Trophoblast cell (in vitro differentiated cells and primary cell): ENCODE results near the gene TBC1D9.

Experiments used
- DNase-seq, 2 donors: peaks; one replicate each; pipeline ENCODE4 v3.0.0-alpha.2; 2016
- H2AFZ ChIP-seq: 2 replicates; pipeline ENCODE4 v1.6.1; 2013; ENCODE audit warnings: low read length, moderate library complexity, mild to moderate bottlenecking; ENCODE audit not compliant: insufficient read depth, poor library complexity
- H2AK5ac ChIP-seq: 2 replicates; pipeline ENCODE4 v1.6.1; 2013; ENCODE audit warnings: mild to moderate bottlenecking, low read length
- H2BK120ac ChIP-seq: 2 replicates; pipeline ENCODE4 v1.6.1; 2013; ENCODE audit warnings: low read length, mild to moderate bottlenecking, moderate library complexity; ENCODE audit not compliant: insufficient read depth, poor library complexity
- H2BK12ac ChIP-seq: 2 replicates; pipeline ENCODE4 v1.6.1; 2013; ENCODE audit warnings: mild to moderate bottlenecking, low read length, moderate library complexity
- H2BK5ac ChIP-seq: 2 replicates; pipeline ENCODE4 v1.6.1; 2013; ENCODE audit warnings: low read length, low read depth, moderate library complexity, mild to moderate bottlenecking; ENCODE audit not compliant: poor library complexity
- H3K14ac ChIP-seq: 2 replicates; pipeline ENCODE4 v1.6.1; 2013; ENCODE audit warnings: mild to moderate bottlenecking, low read length
- H3K18ac ChIP-seq: 2 replicates; pipeline ENCODE4 v1.6.1; 2013; ENCODE audit warnings: mild to moderate bottlenecking, low read length
- H3K23ac ChIP-seq: 2 replicates; pipeline ENCODE4 v1.6.1; 2013; ENCODE audit warnings: low read length
- H3K27ac ChIP-seq: 2 replicates; pipeline ENCODE4 v1.5.1; 2013; ENCODE audit warnings: low read depth, mild to moderate bottlenecking, inconsistent platforms, low read length, moderate library complexity
- H3K27me3 ChIP-seq: 2 replicates; pipeline ENCODE4 v1.6.1; 2013; ENCODE audit warnings: inconsistent platforms, mild to moderate bottlenecking, low read length, moderate library complexity; ENCODE audit not compliant: insufficient read depth
- H3K36me3 ChIP-seq, 2 experiments: 1 replicate in 1 of 2; 2 replicates in 1 of 2; pipeline ENCODE4 v1.6.1; 2013; ENCODE audit warnings: low read length in 2 of 2, mild to moderate bottlenecking in 2 of 2, moderate library complexity in 1 of 2; ENCODE audit not compliant: insufficient read depth in 2 of 2, control insufficient read depth in 1 of 2
- H3K4ac ChIP-seq: 2 replicates; pipeline ENCODE4 v1.6.1; 2013; ENCODE audit warnings: low read depth, mild to moderate bottlenecking, low read length, moderate library complexity
- H3K4me1 ChIP-seq, 2 experiments: 1 replicate in 1 of 2; 2 replicates in 1 of 2; pipeline ENCODE4 v1.6.1; 2013; ENCODE audit warnings: low read length in 2 of 2, mild to moderate bottlenecking in 2 of 2, moderate library complexity in 1 of 2; ENCODE audit not compliant: insufficient read depth in 2 of 2, control insufficient read depth in 1 of 2
- H3K4me2 ChIP-seq: 2 replicates; pipeline ENCODE4 v1.6.1; 2013; ENCODE audit warnings: inconsistent platforms, mild to moderate bottlenecking, low read length, moderate library complexity
- H3K4me3 ChIP-seq: 2 replicates; pipeline ENCODE4 v1.5.1; 2013; ENCODE audit warnings: mild to moderate bottlenecking, low read depth, low read length, inconsistent platforms
- H3K79me1 ChIP-seq: one replicate; pipeline ENCODE4 v1.6.1; 2013; ENCODE audit warnings: low read length
- H3K79me2 ChIP-seq: 2 replicates; pipeline ENCODE4 v1.6.1; 2013; ENCODE audit warnings: low read length, mild to moderate bottlenecking; ENCODE audit not compliant: control insufficient read depth, insufficient read depth, poor library complexity
- H3K9ac ChIP-seq: 2 replicates; pipeline ENCODE4 v1.6.1; 2013; ENCODE audit warnings: mild to moderate bottlenecking, low read length
- H3K9me3 ChIP-seq: 2 replicates; pipeline ENCODE4 v1.6.1; 2013; ENCODE audit warnings: low read depth, mild to moderate bottlenecking, control low read depth, inconsistent platforms, low read length; ENCODE audit not compliant: insufficient read depth
- H4K12ac ChIP-seq: 2 replicates; pipeline ENCODE4 v1.6.1; 2013; ENCODE audit warnings: low read depth, mild to moderate bottlenecking, low read length, moderate library complexity
- H4K8ac ChIP-seq: 2 replicates; pipeline ENCODE4 v1.6.1; 2013; ENCODE audit warnings: low read depth, mild to moderate bottlenecking, low read length, moderate library complexity
- H4K91ac ChIP-seq: one replicate; pipeline ENCODE4 v1.6.1; 2013; ENCODE audit warnings: low read depth, mild to moderate bottlenecking, low read length, moderate library complexity
- WGBS: extraction: QIAGEN DNeasy Blood & Tissue Kit; methylation state at CpG from one replicate; pipeline ENCODE4 v1.1.7; 2013; ENCODE audit warnings: missing lambda C conversion rate; ENCODE audit not compliant: insufficient read length, insufficient coverage; ENCODE audit errors: extremely low coverage; 5-methylcytosine and 5-hydroxymethylcytosine counted together

The TBC1D9 gene

GRCh38 chr4:140710908-140711622 lies 45.1 kb downstream of the TBC1D9 start:
- Histone ChIP-seq H2AK5ac (no peak overlapping the region), H3K9me3 (no peaks in the 10 kb centered on the region), H2BK120ac (no peak overlapping the region), H3K23ac (no peak overlapping the region), H3K79me2 (peaks cover 2% of the 10 kb centered on the region), H3K27ac (no peak overlapping the region), H4K8ac (no peak overlapping the region), H4K91ac (no peak overlapping the region), H3K79me1 (peaks cover 4% of the 10 kb centered on the region), H3K36me3 (peaks cover 0 to 3% of the 10 kb centered on the region in 2 experiments), H2AFZ (no peak overlapping the region), H2BK5ac (no peak overlapping the region), H3K18ac (no peak overlapping the region), H3K27me3 (no peaks in the 10 kb centered on the region), H3K9ac (no peak overlapping the region), H3K4me2 (no peak overlapping the region), H4K12ac (no peak overlapping the region), H3K4me1 (peaks cover 7 to 11% of the 10 kb centered on the region in 2 experiments), H3K14ac (no peak overlapping the region), H2BK12ac (no peak overlapping the region), H3K4ac (no peak overlapping the region), H3K4me3 (no peak overlapping the region)
- DNase-seq: no peak
- no CpG with 5 or more reads among the region's 11 CpGs for WGBS

- H3K14ac ChIP-seq: no peak overlapping the region
- no peak overlapping the region for H3K27ac ChIP-seq
- no peak overlapping the region for H3K4me2 ChIP-seq
- no peaks in the 10 kb centered on the region for H3K79me1 ChIP-seq
- no peak overlapping the region for H2BK5ac ChIP-seq
- no peaks in the 10 kb centered on the region for H3K9me3 ChIP-seq
- no peak overlapping the region for H2BK12ac ChIP-seq
- no peak overlapping the region for H3K4me3 ChIP-seq
- H3K36me3 ChIP-seq: peaks cover 1 to 3% of the 10 kb centered on the region in 2 experiments
- H4K12ac ChIP-seq: no peak overlapping the region
- no peak overlapping the region for H2AK5ac ChIP-seq
- peaks cover 0 to 1% of the 10 kb centered on the region in 2 experiments for H3K4me1 ChIP-seq
- H3K79me2 ChIP-seq: peaks cover 2% of the 10 kb centered on the region
- H3K23ac ChIP-seq: no peak overlapping the region
- no peak overlapping the region for H4K8ac ChIP-seq
- no CpG with 5 or more reads among the region's 1 CpG for WGBS
- H3K27me3 ChIP-seq: no peaks in the 10 kb centered on the region
- no peak for DNase-seq
- H2AFZ ChIP-seq: no peak overlapping the region
- no peak overlapping the region for H2BK120ac ChIP-seq
- peak overlapping the region; percentile 18 for H3K4ac ChIP-seq
- no peak overlapping the region for H3K18ac ChIP-seq
- H4K91ac ChIP-seq: no peak overlapping the region
- H3K9ac ChIP-seq: no peak overlapping the region
These were observed 48.9 kb downstream of the TBC1D9 start for GRCh38 chr4:140707325-140707724.

DNA sequence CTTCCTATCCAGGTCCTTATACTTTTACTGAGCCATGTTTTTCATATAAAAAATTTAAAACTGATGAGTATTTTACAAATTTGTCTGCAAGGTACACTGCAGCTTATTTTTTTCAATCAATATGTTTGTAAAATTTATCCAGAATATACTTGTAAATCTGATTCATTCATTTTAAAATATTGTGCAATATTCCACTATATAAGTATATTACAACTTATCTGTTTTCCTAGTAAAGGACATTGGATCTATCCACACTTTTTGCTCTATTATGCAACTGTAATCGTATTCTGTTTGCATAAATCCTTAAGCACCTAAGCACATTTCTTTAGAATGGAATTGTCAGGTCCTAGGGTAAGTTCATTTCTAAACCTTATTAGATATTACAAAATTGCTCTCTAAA lies 49.5 kb downstream of the TBC1D9 start:
- Histone ChIP-seq H3K4me3 (no peak overlapping the region), H2BK5ac (no peak overlapping the region), H3K14ac (no peak overlapping the region), H3K4me1 (peaks cover 0 to 5% of the 10 kb centered on the region in 2 experiments), H3K9me3 (no peaks in the 10 kb centered on the region), H2AFZ (no peak overlapping the region), H2AK5ac (no peak overlapping the region), H4K12ac (no peak overlapping the region), H3K79me2 (peaks cover 2% of the 10 kb centered on the region), H4K91ac (no peak overlapping the region), H3K27ac (no peak overlapping the region), H3K9ac (no peak overlapping the region), H2BK12ac (no peak overlapping the region), H3K79me1 (no peaks in the 10 kb centered on the region), H4K8ac (no peak overlapping the region), H2BK120ac (no peak overlapping the region), H3K36me3 (peaks cover 1 to 3% of the 10 kb centered on the region in 2 experiments), H3K4ac (no peak overlapping the region), H3K4me2 (no peak overlapping the region), H3K18ac (no peak overlapping the region), H3K27me3 (no peaks in the 10 kb centered on the region), H3K23ac (no peak overlapping the region)
- no CpG with 5 or more reads among the region's 1 CpG for WGBS
- no peak for DNase-seq

DNA sequence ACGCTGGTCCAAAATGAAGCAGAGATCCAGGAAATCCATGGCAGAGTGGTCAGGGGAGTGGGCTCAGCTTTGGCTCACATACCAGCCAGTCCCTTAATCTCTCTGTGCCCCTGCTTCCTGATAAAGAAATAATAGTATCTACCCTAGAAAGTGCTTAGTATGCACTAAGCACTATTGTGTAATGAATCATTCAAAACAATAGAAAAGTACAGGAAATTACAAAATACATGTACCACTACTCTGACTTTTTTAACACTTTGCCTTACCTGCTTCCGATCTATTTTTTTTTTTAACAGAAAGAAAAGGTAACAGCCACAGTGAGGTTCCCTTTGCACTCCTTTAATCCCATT lies 49.9 kb downstream of the TBC1D9 start:
- H3K27ac ChIP-seq: no peak overlapping the region
- H3K79me1 ChIP-seq: no peaks in the 10 kb centered on the region
- H3K27me3 ChIP-seq: no peaks in the 10 kb centered on the region
- no peak overlapping the region for H4K91ac ChIP-seq
- peaks cover 1 to 6% of the 10 kb centered on the region in 2 experiments for H3K36me3 ChIP-seq
- no peaks in the 10 kb centered on the region for H3K9me3 ChIP-seq
- H2BK12ac ChIP-seq: no peak overlapping the region
- no peak overlapping the region for H2AK5ac ChIP-seq
- H3K18ac ChIP-seq: no peak overlapping the region
- no peak overlapping the region for H3K9ac ChIP-seq
- peaks cover 0 to 5% of the 10 kb centered on the region in 2 experiments for H3K4me1 ChIP-seq
- no peak overlapping the region for H2BK5ac ChIP-seq
- H2BK120ac ChIP-seq: no peak overlapping the region
- no peak overlapping the region for H3K4ac ChIP-seq
- no peak overlapping the region for H3K4me2 ChIP-seq
- H3K79me2 ChIP-seq: peaks cover 2% of the 10 kb centered on the region
- no peak overlapping the region for H2AFZ ChIP-seq
- H3K4me3 ChIP-seq: no peak overlapping the region
- no peak overlapping the region for H3K23ac ChIP-seq
- H4K8ac ChIP-seq: no peak overlapping the region
- DNase-seq: no peak
- H3K14ac ChIP-seq: no peak overlapping the region
- no peak overlapping the region for H4K12ac ChIP-seq
- no CpG with 5 or more reads among the region's 2 CpGs for WGBS
